Heart left ventricle (tissue), 16 donors: ENCODE measurements around the gene CRIP1. TPM values are rescaled to one million over a fixed set of nuclear protein-coding genes. Genes with fewer than 3 reads are reported as not detected.

Experiments used
- ATAC-seq, 4 donors: fragments of 200-7000 bp; cut with Tn5 transposase; one replicate each; pipeline ENCODE4 v1.9.1; 2020 to 2022; ENCODE audit warnings: moderate library complexity in 4 of 4, mild to moderate bottlenecking in 3 of 4, moderate number of reproducible peaks in 1 of 4
- DNase-seq, 5 donors: peaks; one replicate each; pipeline ENCODE4 v3.0.0-alpha.2; 2020
- H3K27ac ChIP-seq, 12 donors: fragments of 200-600 bp; sonication (generic) in 4 of 12; one replicate each; pipeline versions ENCODE4 v1.5.0 to v1.8.0; 2016 to 2022; ENCODE audit warnings: mild to moderate bottlenecking in 2 of 12
- H3K27me3 ChIP-seq, 9 donors: fragments of 200-600 bp; sonication (generic) in 2 of 9; one replicate each; pipeline versions ENCODE4 v1.5.1 to v1.8.0; 2016 to 2022; ENCODE audit warnings: mild to moderate bottlenecking in 3 of 9
- H3K36me3 ChIP-seq, 9 donors: fragments of 200-600 bp; sonication (generic) in 2 of 9; one replicate each; pipeline versions ENCODE4 v1.5.0 to v1.8.0; 2018 to 2022; ENCODE audit warnings: mild to moderate bottlenecking in 2 of 9
- H3K4me1 ChIP-seq, 12 donors: fragments of 200-600 bp; sonication (generic) in 4 of 12; one replicate each; pipeline versions ENCODE4 v1.5.0 to v1.8.0; 2016 to 2022; ENCODE audit warnings: mild to moderate bottlenecking in 3 of 12
- H3K4me3 ChIP-seq, 12 donors: fragments of 200-600 bp; sonication (generic) in 4 of 12; one replicate each; pipeline versions ENCODE4 v1.5.0 to v1.8.0; 2017 to 2022; ENCODE audit warnings: mild to moderate bottlenecking in 9 of 12, moderate library complexity in 4 of 12
- H3K9me3 ChIP-seq, 12 donors: fragments of 200-600 bp; sonication (generic) in 4 of 12; one replicate each; pipeline versions ENCODE4 v1.5.0 to v1.8.0; 2016 to 2022; ENCODE audit warnings: mild to moderate bottlenecking in 1 of 12
- CTCF ChIP-seq, 12 donors: fragments of 200-600 bp; sonication (generic) in 4 of 12; IDR thresholded peaks; one replicate each; pipeline versions ENCODE4 v1.5.0 to v1.8.0; 2018 to 2022; ENCODE audit warnings: antibody characterized with exemption in 12 of 12, mild to moderate bottlenecking in 5 of 12
- POLR2A ChIP-seq, 2 donors: fragments of 450-650 bp; IDR thresholded peaks; one replicate each; pipeline ENCODE4 v1.6.1; 2017; ENCODE audit warnings: antibody characterized with exemption in 2 of 2, mild to moderate bottlenecking in 2 of 2, moderate library complexity in 2 of 2
- WGBS, 4 donors: extraction: QIAGEN DNeasy Blood & Tissue Kit in 2 of 4; methylation state at CpG; one replicate each; pipeline versions ENCODE4 v1.1.5 to v1.1.7; 2013 to 2018; 5-methylcytosine and 5-hydroxymethylcytosine counted together
- intact Hi-C, 10 donors: fragments of 100-400 bp; cut with DNase I; formaldehyde crosslinking; loops; one replicate each; pipeline versions ENCODE4 v1.11.1 to v1.14.2; 2022
- polyA plus RNA-seq, 2 donors: library from polyadenylated mRNA; stranded (reverse); fragments of 200-250 nt; gene quantifications; one replicate each; pipeline ENCODE4 v1.2.3, GENCODE V29; 2013
- total RNA-seq, 9 donors: library from RNA; depleted of rRNA in 2 of 9; stranded (reverse); fragments of >200 nt in 2 of 9; fragmentation: NEBNext Ultra II Directional in 3 of 9; extraction: Animal tissue kit (Norgen Biotek cat#: 25700) in 3 of 9; gene quantifications; one replicate each; pipeline versions ENCODE4 v1.1.0 to v1.2.4, GENCODE V29; 2016 to 2023
- donor health status: ischemic (EF 13 %, LVEDD 7.1; RV severe dilation, severe dysfunction).
- donor health status: healthy with polysubstance abuse.
- donor health status: DM: no; HTN: yes; CAD: no.
- donor health status: DM: no; HTN: no; CAD: no.
- donor health status: ischemic (EF 25% LVEDD 6.9; RV normal size, moderate dysfunction).
- donor health status: ischemic (EF 25% LVEDD 5.7; RV mildly dilated, moderate dysfunction).
- donor health status: healthy.
- donor health status: DM: yes; HTN: yes; CAD: no.
- donor health status: ischemic (EF 35%, LVEDD 5.7; RV mildly dilated, moderate dysfunction).
- donor health status: nonischemic (EF 11% LVEDD 7.7; RV severe dilation, severe dysfunction).
- donor health status: DM: yes; HTN: yes; CAD: no.
- donor health status: PGD.
- donor health status: ischemic (EF 29% LVEDD 5.4; RV normal size, mild dysfunction).
- donor health status: nonischemic (EF 23%, LVEDD 6.1; RV moderate dilation, normal function).

Gene CRIP1
- total and polyA plus RNA-seq, 11 donors = 12.1 to 195 (median 62.3) TPM

- Histone ChIP-seq H3K27ac (no peak overlapping the region), H3K4me1 (no peaks in the 10 kb centered on the region), H3K36me3 (no peaks in the 10 kb centered on the region), H3K4me3 (no peak overlapping the region), H3K27me3 (peaks cover 0 to 14% (median 0%) of the 10 kb centered on the region in 9 donors), H3K9me3 (no peaks in the 10 kb centered on the region)
- ATAC-seq (no peak), DNase-seq (no peak)
- intact Hi-C loops = no loop called here
- TF ChIP-seq CTCF (IDR thresholded peaks at IDR 0.05) (no peak), POLR2A (IDR thresholded peaks at IDR 0.05) (no peak)
- 74 to 86% (median 81%) methylated on average over 22 to 29 of the region's 29 CpGs for WGBS, 4 donors
Observed at GRCh38 chr14:105503935-105504692, 17.4 kb downstream of the CRIP1 start.

- no peak for TF ChIP-seq POLR2A (IDR thresholded peaks at IDR 0.05)
- no peak for TF ChIP-seq CTCF (IDR thresholded peaks at IDR 0.05)
- 85 to 93% (median 89%) methylated on average over 3 to 16 of the region's 16 CpGs for WGBS, 4 donors
- H3K4me3 ChIP-seq = no peak overlapping the region
- H3K4me1 ChIP-seq = no peaks in the 10 kb centered on the region
- no peaks in the 10 kb centered on the region for H3K36me3 ChIP-seq
- intact Hi-C loops = no loop called here
- no peak for ATAC-seq
- no peak overlapping the region for H3K27ac ChIP-seq
- no peak for DNase-seq
- H3K9me3 ChIP-seq = no peaks in the 10 kb centered on the region
- peaks cover 0 to 21% (median 4%) of the 10 kb centered on the region in 9 donors for H3K27me3 ChIP-seq
Observed at GRCh38 chr14:105505101-105505500, 18.4 kb downstream of the CRIP1 start.

- H3K4me1 ChIP-seq = no peaks in the 10 kb centered on the region
- H3K4me3 ChIP-seq = no peak overlapping the region
- no peaks in the 10 kb centered on the region for H3K36me3 ChIP-seq
- intact Hi-C loops = no loop called here
- no peak for DNase-seq
- H3K27me3 ChIP-seq = peaks cover 0 to 41% (median 9%) of the 10 kb centered on the region in 9 donors
- WGBS, 4 donors = 73 to 86% (median 78%) methylated on average over 17 of the region's 17 CpGs
- no peak for ATAC-seq
- no peaks in the 10 kb centered on the region for H3K9me3 ChIP-seq
- TF ChIP-seq CTCF (IDR thresholded peaks at IDR 0.05) = no peak
- TF ChIP-seq POLR2A (IDR thresholded peaks at IDR 0.05) = no peak
- H3K27ac ChIP-seq = no peak overlapping the region
Observed at GRCh38 chr14:105507247-105507646, 20.6 kb downstream of the CRIP1 start.

- ATAC-seq (no peak), DNase-seq (peak in 1 of 5 donors; percentile 42)
- intact Hi-C loops = no loop called here
- H3K4me1 ChIP-seq = no peaks in the 10 kb centered on the region
- no peaks in the 10 kb centered on the region for H3K36me3 ChIP-seq
- TF ChIP-seq POLR2A (IDR thresholded peaks at IDR 0.05) (no peak), CTCF (IDR thresholded peaks at IDR 0.05) (no peak)
- WGBS, 4 donors = 77 to 83% (median 81%) methylated on average over 16 of the region's 16 CpGs
- H3K27ac ChIP-seq = no peak overlapping the region
- no peak overlapping the region for H3K4me3 ChIP-seq
- H3K27me3 ChIP-seq = peaks cover 0 to 49% (median 9%) of the 10 kb centered on the region in 9 donors
- no peaks in the 10 kb centered on the region for H3K9me3 ChIP-seq
Observed at GRCh38 chr14:105508069-105508468, 21.4 kb downstream of the CRIP1 start.
